HAP-1 (cell line): Measurements from ENCODE around the gene ZFYVE28.

ENCODE experiments used
- DNase-seq, 2 experiments: peaks; one replicate each; pipeline ENCODE4 v3.0.0-alpha.2; 2016 to 2020; ENCODE audit warnings: low spot score in 2 of 2
- H3K27me3 ChIP-seq: fragments of 250-450 bp; sonication (Bioruptor Pico); 2 replicates; pipeline ENCODE4 v1.5.1; 2020; ENCODE audit warnings: low read depth, mild to moderate bottlenecking, moderate library complexity
- H3K36me3 ChIP-seq: fragments of 250-450 bp; sonication (Bioruptor Pico); replicated peaks from 2 replicates; pipeline ENCODE4 v1.5.1; 2020; ENCODE audit warnings: mild to moderate bottlenecking
- H3K4me1 ChIP-seq: fragments of 250-450 bp; sonication (Bioruptor Pico); 2 replicates; pipeline ENCODE4 v1.5.1; 2020; ENCODE audit warnings: mild to moderate bottlenecking
- H3K4me3 ChIP-seq: fragments of 250-450 bp; sonication (Bioruptor Pico); 2 replicates; pipeline ENCODE4 v1.5.1; 2020; ENCODE audit warnings: mild to moderate bottlenecking, moderate library complexity
- H3K9me3 ChIP-seq: fragments of 250-450 bp; sonication (Bioruptor Pico); 2 replicates; pipeline ENCODE4 v1.5.1; 2020; ENCODE audit warnings: mild to moderate bottlenecking, moderate library complexity
- in situ Hi-C: fragments of 300-500 bp; cut with MboI; formaldehyde crosslinking; loops from 3 replicates; pipeline ENCODE4 v1.14.3; 2020; ENCODE audit warnings: low sequenced_read_pairs, inconsistent platforms, mixed read lengths

ZFYVE28 gene

GRCh38 chr4:2254665-2255500 lies 163.6 kb downstream of the ZFYVE28 start:
- Histone ChIP-seq H3K4me1 (no peaks in the 10 kb centered on the region), H3K27me3 (no peaks in the 10 kb centered on the region), H3K4me3 (no peak overlapping the region), H3K9me3 (no peaks in the 10 kb centered on the region), H3K36me3 (no peaks in the 10 kb centered on the region)
- in situ Hi-C loops = no loop called here
- DNase-seq = no peak

- Histone ChIP-seq H3K9me3 (no peaks in the 10 kb centered on the region), H3K4me1 (no peaks in the 10 kb centered on the region), H3K4me3 (no peak overlapping the region), H3K27me3 (no peaks in the 10 kb centered on the region), H3K36me3 (no peaks in the 10 kb centered on the region)
- in situ Hi-C loops = no loop called here
- no peak for DNase-seq
Observed at GRCh38 chr4:2253160-2254084, 165.0 kb downstream of the ZFYVE28 start.

GRCh38 chr4:2252530-2253091 lies 165.8 kb downstream of the ZFYVE28 start:
- H3K27me3 ChIP-seq = no peaks in the 10 kb centered on the region
- H3K4me3 ChIP-seq = no peak overlapping the region
- in situ Hi-C loops = no loop called here
- no peaks in the 10 kb centered on the region for H3K4me1 ChIP-seq
- no peaks in the 10 kb centered on the region for H3K9me3 ChIP-seq
- no peaks in the 10 kb centered on the region for H3K36me3 ChIP-seq
- peak in 1 of 2 experiments; percentile 5 for DNase-seq

- DNase-seq = peak in 1 of 2 experiments; percentile 6
- Histone ChIP-seq H3K27me3 (no peaks in the 10 kb centered on the region), H3K4me1 (no peaks in the 10 kb centered on the region), H3K9me3 (no peaks in the 10 kb centered on the region), H3K36me3 (no peaks in the 10 kb centered on the region), H3K4me3 (no peak overlapping the region)
- in situ Hi-C loops = no loop called here
Observed at GRCh38 chr4:2251795-2252529, 166.5 kb downstream of the ZFYVE28 start.

GRCh38 chr4:2251073-2251794 lies 167.2 kb downstream of the ZFYVE28 start:
- no peaks in the 10 kb centered on the region for H3K9me3 ChIP-seq
- in situ Hi-C loops = no loop called here

GRCh38 chr4:2250357-2251072 lies 167.9 kb downstream of the ZFYVE28 start:
- Histone ChIP-seq H3K4me1 (no peaks in the 10 kb centered on the region), H3K9me3 (no peaks in the 10 kb centered on the region), H3K36me3 (no peaks in the 10 kb centered on the region), H3K27me3 (no peaks in the 10 kb centered on the region), H3K4me3 (no peak overlapping the region)
- no peak for DNase-seq
- in situ Hi-C loops = no loop called here

More at GRCh38 chr4:2251073-2251794, 167.2 kb downstream of the ZFYVE28 start:
- Histone ChIP-seq H3K36me3 (no peaks in the 10 kb centered on the region), H3K4me1 (no peaks in the 10 kb centered on the region), H3K27me3 (no peaks in the 10 kb centered on the region), H3K4me3 (no peak overlapping the region)
- peak in 1 of 2 experiments; percentile 4 for DNase-seq

GRCh38 chr4:2249526-2250356 lies 168.7 kb downstream of the ZFYVE28 start:
- H3K36me3 ChIP-seq = no peaks in the 10 kb centered on the region
- H3K9me3 ChIP-seq = no peaks in the 10 kb centered on the region
- no peak overlapping the region for H3K4me3 ChIP-seq
- in situ Hi-C loops = no loop called here
- H3K4me1 ChIP-seq = peaks cover 7% of the 10 kb centered on the region
- H3K27me3 ChIP-seq = no peaks in the 10 kb centered on the region
- peak in 1 of 2 experiments; percentile 7 for DNase-seq

- Histone ChIP-seq H3K27me3 (no peaks in the 10 kb centered on the region), H3K36me3 (no peaks in the 10 kb centered on the region), H3K4me3 (no peak overlapping the region), H3K4me1 (peaks cover 16% of the 10 kb centered on the region), H3K9me3 (no peaks in the 10 kb centered on the region)
- in situ Hi-C loops = no loop called here
- peak in 1 of 2 experiments; percentile 5 for DNase-seq
Observed at GRCh38 chr4:2248821-2249261, 169.6 kb downstream of the ZFYVE28 start.

GRCh38 chr4:2248044-2248780 lies 170.2 kb downstream of the ZFYVE28 start:
- in situ Hi-C loops = no loop called here
- H3K36me3 ChIP-seq = no peaks in the 10 kb centered on the region
- H3K27me3 ChIP-seq = no peaks in the 10 kb centered on the region
- DNase-seq = peak in 1 of 2 experiments; percentile 5
- H3K4me1 ChIP-seq = peaks cover 19% of the 10 kb centered on the region
- no peak overlapping the region for H3K4me3 ChIP-seq
- no peaks in the 10 kb centered on the region for H3K9me3 ChIP-seq

GRCh38 chr4:2247128-2248043 lies 171.1 kb downstream of the ZFYVE28 start:
- peak in 1 of 2 experiments; percentile 6 for DNase-seq
- no peak overlapping the region for H3K4me3 ChIP-seq
- H3K36me3 ChIP-seq = no peaks in the 10 kb centered on the region
- H3K4me1 ChIP-seq = peaks cover 19% of the 10 kb centered on the region
- no peaks in the 10 kb centered on the region for H3K9me3 ChIP-seq
- H3K27me3 ChIP-seq = no peaks in the 10 kb centered on the region
- in situ Hi-C loops = no loop called here
